ENCODE measurements around the gene OR2AG1.

OR2AG1 gene, protein sequence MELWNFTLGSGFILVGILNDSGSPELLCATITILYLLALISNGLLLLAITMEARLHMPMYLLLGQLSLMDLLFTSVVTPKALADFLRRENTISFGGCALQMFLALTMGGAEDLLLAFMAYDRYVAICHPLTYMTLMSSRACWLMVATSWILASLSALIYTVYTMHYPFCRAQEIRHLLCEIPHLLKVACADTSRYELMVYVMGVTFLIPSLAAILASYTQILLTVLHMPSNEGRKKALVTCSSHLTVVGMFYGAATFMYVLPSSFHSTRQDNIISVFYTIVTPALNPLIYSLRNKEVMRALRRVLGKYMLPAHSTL

DNA sequence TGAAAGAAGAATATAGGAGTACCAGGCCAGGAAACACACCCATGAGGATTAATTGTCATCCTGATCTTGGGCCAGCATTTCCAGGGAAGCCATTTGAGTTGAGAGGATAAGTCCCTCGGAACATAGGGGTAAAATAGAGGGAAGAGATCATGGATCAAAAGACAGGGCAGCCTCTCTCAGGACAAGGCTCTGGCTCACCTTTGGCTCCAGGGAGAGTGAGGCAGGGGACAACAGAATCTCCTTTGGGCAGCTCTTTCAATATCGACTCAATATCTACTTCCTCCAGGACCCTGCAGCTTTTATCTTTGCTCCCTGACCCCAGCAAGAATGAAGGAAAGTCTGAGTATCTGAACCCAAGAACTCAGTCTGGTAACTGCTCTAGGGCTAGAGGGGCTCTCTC lies at the start of gene OR2AG1:
OR2AG1 (plus strand) TSS at position 301 of the 400 bp plus-strand sequence. CDS start 2,018 bp downstream, outside the sequence.
- DNase-seq: no peak

DNA sequence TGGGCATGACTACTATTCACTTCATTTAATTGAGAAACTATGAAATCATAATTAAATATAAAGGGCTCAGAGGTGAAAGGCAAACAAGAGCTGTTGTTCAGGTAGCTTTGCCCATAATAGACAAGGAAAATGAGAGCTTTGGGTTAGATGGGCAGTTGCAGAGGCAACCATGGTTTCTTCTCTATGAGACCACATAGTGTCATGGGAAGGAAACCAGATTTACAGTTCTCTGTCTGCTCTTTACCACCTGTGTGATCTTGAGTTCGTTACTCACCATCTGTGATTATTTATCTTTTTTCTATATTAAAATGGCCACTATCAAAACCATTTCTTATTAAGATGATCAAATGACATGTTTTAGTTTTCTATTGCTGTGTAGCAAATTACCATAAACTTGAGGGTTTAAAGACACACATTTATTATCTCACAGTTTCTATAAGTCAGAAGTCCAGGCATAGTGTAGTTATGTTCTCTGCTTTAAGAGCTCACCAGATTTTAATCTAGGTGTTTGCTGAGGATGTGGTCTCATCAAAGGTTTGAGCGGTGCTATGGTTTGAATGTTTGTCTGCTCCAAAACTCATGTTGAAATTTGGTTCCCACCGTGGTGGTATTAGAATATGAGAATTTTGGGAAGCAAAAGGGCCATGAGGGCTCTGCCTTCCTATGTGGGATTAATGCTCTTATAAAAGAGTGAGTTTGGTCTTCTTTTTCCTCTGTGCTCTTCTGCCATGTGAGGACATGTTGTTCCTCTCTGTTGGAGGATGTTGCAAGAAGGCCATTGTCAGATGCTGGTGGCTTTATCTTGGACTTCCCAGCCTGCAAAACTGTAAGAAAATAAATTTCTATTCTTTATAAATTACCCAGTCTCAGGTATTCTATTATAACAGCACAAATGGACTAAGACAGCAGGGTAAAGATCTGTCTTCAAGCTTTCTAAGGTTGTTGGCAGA lies 49.2 kb upstream of the OR2AG1 start:
- no peak for DNase-seq

DNA sequence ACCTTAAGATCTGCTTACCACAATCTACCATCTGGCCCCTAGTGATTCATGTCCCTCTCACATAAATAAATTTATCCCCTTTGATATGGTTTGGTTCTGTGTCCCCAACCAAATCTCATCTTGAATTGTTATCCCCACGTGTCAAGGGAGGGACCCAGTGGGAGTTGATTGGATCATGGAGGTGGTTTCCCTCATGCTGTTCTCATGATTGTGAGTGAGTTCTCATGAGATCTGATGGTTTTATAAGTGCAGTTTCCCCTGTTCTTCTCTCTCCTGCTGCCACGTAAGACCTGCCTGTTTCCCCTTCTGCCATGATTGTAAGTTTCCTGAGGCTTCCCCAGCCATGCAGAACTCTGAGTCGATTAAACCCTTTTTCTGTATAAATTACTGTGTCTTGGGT lies 48.2 kb upstream of the OR2AG1 start:
- DNase-seq: no peak

DNA sequence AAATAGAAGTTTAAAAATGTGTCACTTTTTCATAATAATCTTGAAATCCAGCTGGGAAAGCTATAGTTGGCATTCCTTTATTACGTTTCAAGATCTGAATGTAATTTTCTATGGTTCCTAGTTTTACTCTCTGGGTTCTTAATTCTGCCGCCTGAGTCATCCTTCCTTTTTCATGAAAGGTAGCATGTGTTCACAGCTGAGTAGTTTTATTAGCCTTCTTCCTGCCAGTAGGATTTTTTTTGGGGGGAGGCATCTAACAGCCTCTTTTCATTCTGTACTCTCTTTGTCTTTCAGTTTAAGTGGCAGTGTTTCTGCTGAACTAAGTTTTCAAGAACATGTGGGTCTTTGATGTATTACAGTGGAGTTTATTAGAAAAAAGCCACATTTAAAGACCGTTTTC lies 47.5 kb upstream of the OR2AG1 start:
- DNase-seq: no peak

DNA sequence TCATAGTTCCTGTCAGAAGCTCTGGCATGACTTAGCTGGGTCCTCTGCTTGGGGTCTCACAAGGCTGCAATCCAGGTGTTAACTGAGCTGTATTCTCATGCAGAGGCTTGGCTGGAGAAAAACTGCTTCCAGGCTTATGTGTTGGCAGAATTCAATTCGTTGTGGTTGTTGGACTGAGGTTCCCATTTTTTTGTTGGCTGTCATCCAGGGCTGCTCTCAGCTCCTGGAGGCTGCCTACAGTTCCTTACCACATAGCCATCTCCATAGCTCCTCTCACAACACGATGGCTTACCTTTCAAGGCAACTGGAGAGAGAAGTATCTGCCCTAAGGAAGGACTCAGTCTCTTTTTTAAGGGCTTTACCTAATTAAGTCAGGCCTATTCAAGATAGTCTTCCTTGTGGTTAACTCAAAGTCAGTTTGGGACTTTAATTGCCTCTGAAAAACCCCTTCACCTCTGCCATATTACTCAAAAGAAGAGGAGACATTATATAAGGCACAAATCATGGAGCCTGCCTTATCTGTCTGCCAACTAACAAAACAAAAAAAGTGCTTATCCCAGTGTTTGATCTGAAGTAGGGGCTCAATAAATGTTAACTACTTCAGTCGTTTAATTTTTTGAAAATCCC lies 46.2 kb upstream of the OR2AG1 start:
- DNase-seq: no peak

DNA sequence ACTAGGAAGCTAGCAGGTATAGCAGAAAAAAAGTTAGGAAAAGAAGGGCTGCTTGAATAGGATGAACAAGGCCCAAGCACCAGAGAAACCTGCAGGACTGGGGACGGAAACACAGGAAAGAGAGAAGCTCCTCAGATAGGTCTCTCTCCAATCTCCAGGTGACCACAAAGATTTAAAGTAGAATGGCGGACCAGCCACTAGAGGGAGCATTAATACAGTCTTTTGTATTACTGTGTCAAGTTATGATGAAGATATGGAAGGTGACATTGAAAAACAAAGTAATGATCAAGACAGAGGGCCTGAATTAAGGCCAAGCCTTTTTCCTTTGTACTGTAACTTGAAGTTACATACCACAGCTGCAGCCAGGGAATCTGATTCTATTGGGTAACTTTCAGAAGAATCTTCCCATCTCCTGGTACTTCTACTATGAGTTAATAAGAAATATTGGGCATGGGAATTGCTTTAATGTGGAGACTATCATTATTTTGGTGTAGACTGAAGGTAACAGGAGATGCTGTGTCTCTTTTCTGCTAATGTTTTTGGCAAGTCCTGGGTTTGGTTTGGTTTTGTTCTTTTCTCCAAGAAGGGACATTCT lies 44.9 kb upstream of the OR2AG1 start:
- no peak for DNase-seq

DNA sequence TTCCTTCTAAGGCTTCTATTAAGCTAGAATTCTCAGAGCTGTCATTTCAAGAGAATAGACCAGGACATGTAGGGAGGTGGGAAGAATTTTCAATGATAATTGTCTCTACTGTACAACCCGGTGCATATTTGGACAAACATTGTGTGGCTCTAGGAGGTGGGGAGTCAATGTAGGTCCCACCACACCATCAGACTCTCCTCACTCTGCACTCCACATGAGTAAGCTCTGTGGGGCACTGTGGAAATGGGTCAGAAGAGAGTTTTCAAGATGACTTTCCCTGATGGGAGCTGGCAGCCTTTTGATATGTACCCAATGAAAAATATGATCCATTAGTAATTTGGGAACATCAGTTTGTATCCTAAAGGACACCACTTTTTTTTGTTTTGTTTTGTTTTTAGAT lies 44.2 kb upstream of the OR2AG1 start:
- DNase-seq: no peak

DNA sequence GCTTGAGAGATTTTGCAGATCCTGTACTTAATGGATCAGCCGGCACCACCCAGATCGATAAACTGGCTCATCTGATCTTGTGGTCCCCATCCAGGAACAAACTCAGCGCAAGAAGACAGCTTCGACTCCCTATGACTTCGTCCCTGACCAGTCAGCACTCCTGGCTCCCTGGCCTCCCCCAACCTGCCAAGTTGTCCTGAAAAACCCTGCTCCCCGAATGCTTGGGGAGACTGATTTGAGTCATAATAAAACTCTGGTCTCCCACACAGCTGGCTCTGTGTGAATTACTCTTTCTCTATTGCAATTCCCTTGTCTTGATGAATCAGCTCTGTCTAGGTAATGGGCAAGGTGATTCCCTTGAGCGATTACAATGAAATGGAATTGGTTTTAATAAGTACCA lies 40.6 kb upstream of the OR2AG1 start:
- DNase-seq: no peak

DNA sequence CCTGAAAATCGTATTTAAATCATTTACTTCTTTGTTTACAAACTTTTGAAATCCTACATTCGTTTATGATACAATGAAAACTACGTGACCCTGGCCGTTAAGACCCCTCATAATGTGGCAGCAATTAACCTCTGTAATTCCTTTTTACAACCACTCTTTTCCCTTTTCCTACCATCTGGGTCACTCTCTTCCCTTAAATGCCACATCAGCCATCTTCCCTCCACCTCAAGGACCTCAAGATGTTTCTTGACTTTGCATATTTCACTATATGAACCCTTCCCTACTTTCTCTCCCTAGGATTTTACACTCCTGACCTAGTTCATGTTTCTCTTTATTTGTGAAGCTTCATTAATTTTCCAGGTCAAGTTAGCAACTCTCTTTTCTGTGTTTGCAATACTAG lies 37.8 kb upstream of the OR2AG1 start:
- DNase-seq: no peak

DNA sequence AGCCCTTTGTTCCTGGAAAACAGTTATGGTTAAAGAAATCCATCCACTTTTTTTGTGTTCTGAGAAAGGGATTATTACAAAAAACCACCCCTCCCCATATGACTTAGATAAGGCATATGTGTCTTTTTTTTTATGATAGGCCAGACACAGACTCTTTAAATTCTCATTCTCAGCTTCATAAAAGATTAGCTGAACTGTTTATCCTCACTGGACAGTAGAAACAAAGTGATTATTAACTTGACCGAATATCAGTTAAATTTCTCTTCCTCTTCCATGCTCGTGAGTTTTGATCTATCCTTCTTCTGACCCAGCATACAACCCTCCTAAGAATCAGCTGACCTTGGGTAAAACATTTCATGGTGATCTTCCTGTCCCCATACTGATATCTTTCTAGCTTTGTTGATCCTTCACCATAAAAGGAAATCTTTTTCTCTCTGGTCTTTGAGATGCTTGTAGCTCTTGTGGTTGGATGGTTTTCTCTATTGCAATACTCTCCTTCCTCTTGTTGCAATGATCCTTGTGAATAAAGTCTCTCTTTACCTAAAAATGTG lies 37.3 kb upstream of the OR2AG1 start:
- DNase-seq: no peak

DNA sequence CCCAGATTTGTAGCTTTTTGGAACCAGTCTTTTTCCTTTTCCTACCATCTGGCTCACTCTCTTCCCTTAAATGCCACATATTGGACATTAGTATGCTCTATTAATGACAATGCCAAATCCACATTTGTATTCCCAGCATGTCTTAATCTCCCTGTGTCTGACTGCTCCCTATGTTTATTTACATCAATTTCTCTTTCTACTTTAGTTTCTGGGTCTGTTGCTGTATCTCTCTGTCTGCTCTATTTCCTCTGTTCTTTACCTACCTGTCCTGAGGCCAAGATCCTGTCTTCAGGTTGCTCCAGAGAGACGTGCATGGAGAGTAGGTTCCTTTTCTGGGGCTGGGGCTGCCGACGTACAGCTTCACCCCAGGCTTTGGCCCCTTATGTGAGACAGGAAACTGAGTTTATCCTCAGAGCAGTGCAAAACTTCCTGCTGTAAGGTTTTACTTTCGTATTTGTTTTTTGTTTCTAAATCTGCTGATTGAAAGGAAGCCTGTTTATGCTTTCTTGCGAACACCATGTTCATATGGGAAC lies 36.7 kb upstream of the OR2AG1 start:
- DNase-seq: no peak

DNA sequence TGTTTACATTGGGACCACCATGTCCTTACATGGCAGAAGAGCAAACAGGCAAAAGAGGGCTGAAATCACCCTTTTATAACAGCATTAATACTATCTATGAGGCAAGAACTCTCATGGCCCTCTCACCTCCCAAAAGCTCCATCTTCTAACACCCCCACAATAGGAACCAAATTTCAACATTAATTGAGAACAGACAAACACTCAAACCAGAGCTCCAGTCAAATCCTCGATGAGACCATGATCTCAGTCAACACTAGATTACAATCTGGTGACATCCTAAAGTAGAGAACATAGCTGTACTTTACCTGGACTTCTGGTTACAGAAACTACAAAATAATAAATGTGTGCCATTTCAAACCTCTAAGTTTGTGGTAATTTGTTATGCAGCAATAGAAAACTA lies 36.2 kb upstream of the OR2AG1 start:
- no peak for DNase-seq

DNA sequence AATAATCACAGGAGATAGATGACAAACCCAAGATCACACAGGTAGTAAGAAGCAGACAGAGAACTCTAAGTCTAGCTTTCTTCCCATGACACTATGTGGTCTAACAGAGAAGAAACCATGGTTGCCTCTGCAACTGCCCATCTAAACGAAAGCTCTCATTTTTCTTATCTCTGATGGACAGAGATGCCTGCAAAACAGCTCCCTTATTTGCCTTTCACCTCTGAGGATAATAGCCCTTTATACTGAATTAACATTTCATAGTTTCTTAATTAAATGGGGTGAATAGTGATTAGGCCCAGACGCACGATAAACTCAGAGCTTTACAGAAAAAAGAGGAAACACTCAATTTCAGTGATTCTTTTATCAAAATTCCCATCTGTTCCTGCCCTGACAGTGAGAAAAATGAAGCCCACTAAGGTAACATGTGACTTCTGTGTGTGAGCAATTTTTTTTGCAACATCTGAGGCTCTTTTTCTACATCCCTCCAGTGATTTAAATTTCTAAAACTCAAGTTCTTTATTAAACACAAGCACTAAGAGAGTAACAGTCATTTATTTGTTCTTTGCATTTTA lies 35.6 kb upstream of the OR2AG1 start:
- no peak for DNase-seq

DNA sequence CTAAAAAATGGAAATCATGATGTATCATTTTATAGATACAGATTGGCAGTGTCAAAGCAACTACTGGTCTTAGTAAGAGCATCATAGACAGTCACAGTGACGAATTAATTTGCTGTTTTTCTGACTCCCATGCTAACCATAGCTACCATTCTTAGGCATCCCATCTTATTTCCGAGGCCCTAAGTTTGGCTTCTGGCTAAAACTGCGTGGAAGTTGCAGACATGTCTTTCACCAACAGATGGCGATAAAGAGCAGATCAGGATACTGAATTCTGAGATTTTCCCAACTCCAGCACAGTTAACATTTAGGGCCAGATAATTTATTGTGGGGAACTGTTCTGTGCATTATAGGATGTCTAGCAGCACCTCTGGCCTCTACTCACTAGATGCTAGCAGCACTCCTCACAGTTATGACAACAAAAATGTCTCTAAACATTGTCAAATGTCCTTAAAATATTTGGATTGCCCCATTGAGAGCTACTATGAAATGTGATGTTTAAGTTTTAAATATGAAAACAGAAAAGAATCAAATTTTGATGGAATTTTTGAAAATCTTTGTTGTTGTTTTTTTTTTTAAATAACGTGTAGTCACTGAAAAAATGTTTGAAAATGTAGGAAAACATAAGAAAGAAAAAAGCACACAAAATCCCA lies 27.4 kb upstream of the OR2AG1 start:
- DNase-seq: no peak

DNA sequence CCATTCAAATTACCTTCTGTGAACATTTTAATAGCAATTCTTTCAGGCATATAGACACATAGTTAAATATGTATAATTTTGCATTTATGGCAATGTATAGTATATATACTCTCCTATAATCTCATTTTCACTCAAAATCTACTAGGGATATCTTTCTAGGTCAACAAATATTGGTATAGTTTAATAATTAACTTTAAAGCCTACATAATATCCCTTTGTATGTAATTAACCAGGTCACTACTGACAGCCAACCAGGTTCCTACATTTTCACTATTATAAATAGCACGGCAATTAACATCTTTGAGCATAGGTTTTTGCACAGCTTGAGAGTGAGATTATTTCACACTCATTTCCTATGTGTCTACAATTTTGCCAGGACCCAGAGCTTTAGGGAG lies 26.9 kb upstream of the OR2AG1 start:
- no peak for DNase-seq

DNA sequence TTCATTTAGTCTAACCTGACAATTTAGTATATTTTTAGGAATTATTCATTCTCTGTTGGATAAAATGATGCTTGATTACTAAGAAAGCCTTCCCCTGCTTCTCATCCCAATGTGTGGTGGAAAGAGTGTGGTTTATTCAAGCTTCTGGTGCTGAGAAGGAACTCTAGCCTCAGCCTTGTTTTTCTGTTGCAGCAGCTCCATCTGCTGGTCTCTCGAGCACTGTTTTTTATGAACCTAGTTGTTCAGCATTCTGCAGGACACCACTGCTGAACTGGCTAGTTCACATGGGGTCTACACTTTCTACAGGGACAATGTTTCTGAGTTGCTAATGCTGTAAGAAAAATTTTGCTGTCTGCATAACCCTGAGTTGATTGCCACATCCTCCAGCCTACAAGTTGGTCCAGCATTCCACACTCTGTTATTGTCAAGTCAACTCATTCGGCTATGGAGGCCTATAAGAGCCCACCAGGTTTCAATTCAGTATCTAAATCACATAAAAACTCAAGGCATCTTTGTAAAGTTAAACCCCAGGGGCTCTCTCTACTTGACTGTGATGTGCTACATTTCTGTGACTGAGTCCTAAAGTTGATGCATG lies 25.4 kb upstream of the OR2AG1 start:
- no peak for DNase-seq

DNA sequence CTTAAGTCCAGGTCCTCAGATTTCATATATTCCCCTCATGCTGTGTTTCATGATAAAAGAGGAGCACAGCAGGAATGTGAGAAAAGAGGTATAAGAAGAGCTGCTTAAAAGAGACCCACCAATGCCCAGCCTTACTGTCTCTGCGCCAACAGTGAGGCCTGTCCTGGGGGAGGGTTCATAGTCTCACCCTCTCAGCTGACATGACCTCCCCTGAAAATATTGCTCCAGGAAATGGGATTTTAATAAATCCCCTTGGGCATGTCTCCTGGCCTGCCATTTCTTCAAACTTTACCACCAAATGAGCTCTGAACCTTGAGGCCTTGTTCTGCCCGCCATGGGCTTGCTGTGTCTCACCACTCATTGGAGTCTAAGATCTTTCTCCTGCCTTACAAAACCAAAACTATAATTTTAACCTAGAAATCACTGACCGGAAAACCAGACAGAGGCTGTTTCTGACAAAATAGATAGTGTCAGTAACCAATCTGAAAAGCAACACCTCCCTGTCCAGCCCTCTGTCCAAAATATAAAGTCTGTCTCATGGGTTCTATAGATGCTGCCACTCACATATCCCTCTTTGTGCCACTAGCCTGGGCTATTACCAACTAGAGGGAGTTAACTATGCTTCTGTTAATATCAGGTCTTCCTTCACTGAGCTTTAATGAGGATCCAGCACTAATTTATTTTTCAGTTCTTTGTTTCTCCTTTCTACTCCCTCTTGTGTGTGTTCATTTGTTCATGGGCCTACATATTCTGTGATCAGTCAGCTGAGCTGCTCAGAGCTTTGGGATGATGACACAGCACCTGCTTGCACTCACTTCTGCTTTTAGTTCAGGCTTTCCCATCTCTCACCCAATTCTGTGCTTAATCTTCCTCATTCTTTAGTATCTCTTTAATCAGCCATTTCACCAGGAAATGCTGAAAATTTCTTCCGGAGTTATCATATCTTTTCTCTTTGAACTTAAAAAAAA lies 10.6 kb upstream of the OR2AG1 start, which contains the start of gene OR2AG2:
OR2AG2 (minus strand) TSS at position 51 of the 968 bp plus-strand sequence. CDS start 3,019 bp downstream, outside the sequence.
- DNase-seq: no peak

DNA sequence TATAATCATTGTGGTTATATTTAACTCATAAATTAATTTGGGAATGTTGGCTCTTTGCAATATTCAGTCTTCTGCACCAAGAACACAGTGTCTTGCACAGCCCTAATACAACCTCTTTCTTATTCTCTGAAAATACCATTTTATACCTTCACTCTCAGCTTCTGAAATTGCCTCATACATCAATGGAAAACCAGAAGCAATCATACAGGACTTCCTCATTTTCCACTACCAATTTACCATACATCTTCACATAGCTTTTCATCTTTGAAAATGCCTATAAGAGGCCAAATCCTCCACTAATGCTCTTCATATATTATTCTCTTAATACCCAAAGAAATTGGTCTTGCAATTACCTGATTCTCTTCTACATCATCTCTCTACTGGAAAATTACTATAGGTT lies 4.3 kb upstream of the OR2AG1 start:
- no peak for DNase-seq

DNA sequence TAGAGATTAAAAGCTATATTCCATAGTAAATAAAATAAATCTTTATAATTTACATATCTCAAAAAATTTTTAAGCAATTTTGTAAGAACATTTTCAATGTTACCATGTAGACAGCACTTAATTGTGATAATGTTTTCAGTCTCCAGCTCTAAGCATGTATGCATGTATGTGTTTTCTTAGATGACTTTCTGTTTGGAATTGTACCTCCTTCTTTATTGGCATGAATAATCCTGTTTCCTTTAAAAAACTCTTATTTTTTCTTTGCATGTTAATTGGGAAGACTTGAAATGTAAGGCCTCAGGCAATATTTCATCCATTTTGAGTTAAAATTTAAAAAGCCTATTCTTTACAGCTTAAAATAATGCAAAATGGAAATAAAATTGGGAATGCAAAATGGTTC lies 2.0 kb upstream of the OR2AG1 start:
- DNase-seq: no peak

DNA sequence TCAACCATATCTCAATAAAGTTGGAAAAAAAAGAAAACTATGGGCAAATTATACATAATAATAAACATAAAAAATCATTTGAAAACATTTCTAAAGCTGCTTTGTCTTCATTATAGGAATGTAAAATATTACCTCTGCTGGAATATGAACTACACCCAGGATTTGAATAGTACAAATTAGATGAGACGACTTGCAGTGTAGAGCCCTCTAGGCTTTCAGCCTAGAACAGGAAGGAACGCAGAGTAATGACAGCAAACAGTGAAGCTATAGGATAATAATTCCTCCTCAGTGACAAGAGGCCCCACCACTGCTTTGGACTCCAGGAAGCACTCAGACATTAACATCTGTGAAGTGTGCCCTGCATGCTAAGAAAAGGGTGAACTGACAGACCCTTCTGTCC lies 7.7 kb downstream of the OR2AG1 start:
- no peak for DNase-seq

Data from NCI-H1436 treated with DMSO at 0.1 percent for 48 hours (cell line).